ENCODE results near the gene PRPF38A. TPM values are rescaled to one million over a fixed set of nuclear protein-coding genes. Genes with fewer than 3 reads are reported as not detected.
A peak's percentile ranks its signal among the peaks of the same experiment; 100 is the strongest.

The PRPF38A gene
- total RNA-seq, 1 donor: 6.2 TPM

DNA sequence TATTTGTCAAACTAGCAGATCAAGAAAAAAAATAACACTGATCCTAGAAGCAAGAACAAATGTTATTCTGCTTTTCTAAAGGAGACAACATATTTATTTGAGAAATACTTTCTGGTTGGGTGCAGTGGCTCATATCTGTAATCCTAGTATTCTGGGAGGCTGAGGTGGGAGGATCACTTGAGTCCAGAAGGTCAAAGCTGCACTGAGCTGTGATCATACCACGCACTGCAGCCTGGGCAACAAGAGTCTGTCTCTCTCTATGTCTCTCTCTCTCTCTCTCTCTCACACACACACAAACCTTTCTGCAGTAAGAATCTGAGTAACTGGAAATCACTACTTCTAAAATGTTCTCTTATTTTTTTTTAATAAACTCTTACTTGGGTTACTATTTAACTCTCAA lies 31.2 kb downstream of the PRPF38A start:
- DNase-seq (ENCODE audit: insufficient read length, low spot score, missing footprints): no peak
- Histone ChIP-seq H3K36me3 (ENCODE audit: insufficient read depth, low read length) (peaks cover 33% of the 10 kb centered on the region), H3K4me2 (ENCODE audit: insufficient read depth, low read length) (no peak overlapping the region), H3K27ac (ENCODE audit: low read depth, low read length) (no peak overlapping the region), H3K27me3 (ENCODE audit: insufficient read depth, low read length) (no peaks in the 10 kb centered on the region), H3K4me1 (ENCODE audit: insufficient read depth, low read length) (no peaks in the 10 kb centered on the region), H3K79me2 (ENCODE audit: insufficient read depth, low read length) (no peaks in the 10 kb centered on the region), H3K9me3 (ENCODE audit: low read depth, low read length) (no peaks in the 10 kb centered on the region), H4K20me1 (ENCODE audit: insufficient read depth, low read length) (no peaks in the 10 kb centered on the region), H3K4me3 (ENCODE audit: insufficient read depth, low read length) (no peak overlapping the region), H2AFZ (ENCODE audit: low read length) (no peak overlapping the region)
- TF ChIP-seq, protein P1, sequence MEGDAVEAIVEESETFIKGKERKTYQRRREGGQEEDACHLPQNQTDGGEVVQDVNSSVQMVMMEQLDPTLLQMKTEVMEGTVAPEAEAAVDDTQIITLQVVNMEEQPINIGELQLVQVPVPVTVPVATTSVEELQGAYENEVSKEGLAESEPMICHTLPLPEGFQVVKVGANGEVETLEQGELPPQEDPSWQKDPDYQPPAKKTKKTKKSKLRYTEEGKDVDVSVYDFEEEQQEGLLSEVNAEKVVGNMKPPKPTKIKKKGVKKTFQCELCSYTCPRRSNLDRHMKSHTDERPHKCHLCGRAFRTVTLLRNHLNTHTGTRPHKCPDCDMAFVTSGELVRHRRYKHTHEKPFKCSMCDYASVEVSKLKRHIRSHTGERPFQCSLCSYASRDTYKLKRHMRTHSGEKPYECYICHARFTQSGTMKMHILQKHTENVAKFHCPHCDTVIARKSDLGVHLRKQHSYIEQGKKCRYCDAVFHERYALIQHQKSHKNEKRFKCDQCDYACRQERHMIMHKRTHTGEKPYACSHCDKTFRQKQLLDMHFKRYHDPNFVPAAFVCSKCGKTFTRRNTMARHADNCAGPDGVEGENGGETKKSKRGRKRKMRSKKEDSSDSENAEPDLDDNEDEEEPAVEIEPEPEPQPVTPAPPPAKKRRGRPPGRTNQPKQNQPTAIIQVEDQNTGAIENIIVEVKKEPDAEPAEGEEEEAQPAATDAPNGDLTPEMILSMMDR (IDR thresholded peaks at IDR 0.05; ENCODE audit: extremely low read depth, low read depth, low read length): no peak

DNA sequence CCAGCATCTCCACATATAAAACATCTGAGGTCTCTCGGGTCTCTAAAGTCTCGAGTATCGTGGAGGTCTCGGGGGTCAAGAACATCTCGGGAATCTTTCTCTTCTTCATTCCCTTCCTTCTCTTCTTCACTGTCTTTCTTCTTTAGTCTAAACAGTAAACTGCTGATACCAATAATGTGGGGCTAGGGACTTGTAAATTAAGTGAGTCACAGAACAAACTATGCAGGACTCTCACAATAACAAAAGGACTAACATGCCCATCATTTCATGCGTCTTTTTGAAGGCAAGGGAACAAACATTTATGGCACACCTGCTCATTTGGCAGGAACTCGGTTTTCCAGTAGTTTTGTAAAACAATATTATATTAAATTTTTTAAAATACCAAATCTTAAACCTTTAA lies 32.4 kb downstream of the PRPF38A start:
- Histone ChIP-seq H3K4me3 (ENCODE audit: insufficient read depth, low read length) (no peak overlapping the region), H4K20me1 (ENCODE audit: insufficient read depth, low read length) (no peaks in the 10 kb centered on the region), H2AFZ (ENCODE audit: low read length) (no peak overlapping the region), H3K36me3 (ENCODE audit: insufficient read depth, low read length) (peaks cover 26% of the 10 kb centered on the region), H3K4me2 (ENCODE audit: insufficient read depth, low read length) (no peak overlapping the region), H3K27me3 (ENCODE audit: insufficient read depth, low read length) (no peaks in the 10 kb centered on the region), H3K9me3 (ENCODE audit: low read depth, low read length) (no peaks in the 10 kb centered on the region), H3K79me2 (ENCODE audit: insufficient read depth, low read length) (no peaks in the 10 kb centered on the region), H3K4me1 (ENCODE audit: insufficient read depth, low read length) (no peaks in the 10 kb centered on the region), H3K27ac (ENCODE audit: low read depth, low read length) (no peak overlapping the region)
- TF ChIP-seq, protein P1 (IDR thresholded peaks at IDR 0.05; ENCODE audit: extremely low read depth, low read depth, low read length): no peak
- peak; percentile 8 for DNase-seq (ENCODE audit: insufficient read length, low spot score, missing footprints)

DNA sequence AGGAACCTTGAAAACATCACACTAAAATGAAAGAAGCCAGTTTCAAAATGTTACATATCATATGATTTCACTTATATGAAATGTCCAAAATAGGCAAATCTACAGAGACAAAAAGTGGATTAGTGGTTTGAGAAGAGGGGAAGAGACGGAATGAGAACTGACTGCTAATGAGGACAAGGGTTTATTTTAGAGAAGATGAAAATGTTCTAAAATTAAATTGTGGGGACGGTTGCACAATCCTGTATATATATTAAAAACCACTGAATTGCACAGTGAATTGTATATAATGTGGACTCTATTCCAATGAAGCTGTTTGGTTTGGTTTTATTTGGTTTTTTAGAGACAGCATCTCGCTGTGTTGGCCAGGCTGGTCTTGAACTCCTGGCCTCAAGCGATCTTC lies 35.6 kb downstream of the PRPF38A start:
- H3K4me3 ChIP-seq (ENCODE audit: insufficient read depth, low read length): no peak overlapping the region
- peaks cover 25% of the 10 kb centered on the region for H3K36me3 ChIP-seq (ENCODE audit: insufficient read depth, low read length)
- no peaks in the 10 kb centered on the region for H3K9me3 ChIP-seq (ENCODE audit: low read depth, low read length)
- H3K4me2 ChIP-seq (ENCODE audit: insufficient read depth, low read length): no peak overlapping the region
- no peak overlapping the region for H2AFZ ChIP-seq (ENCODE audit: low read length)
- H3K79me2 ChIP-seq (ENCODE audit: insufficient read depth, low read length): no peaks in the 10 kb centered on the region
- no peaks in the 10 kb centered on the region for H4K20me1 ChIP-seq (ENCODE audit: insufficient read depth, low read length)
- TF ChIP-seq, protein P1 (IDR thresholded peaks at IDR 0.05; ENCODE audit: extremely low read depth, low read depth, low read length): no peak
- no peaks in the 10 kb centered on the region for H3K27me3 ChIP-seq (ENCODE audit: insufficient read depth, low read length)
- DNase-seq (ENCODE audit: insufficient read length, low spot score, missing footprints): no peak
- no peaks in the 10 kb centered on the region for H3K4me1 ChIP-seq (ENCODE audit: insufficient read depth, low read length)
- no peak overlapping the region for H3K27ac ChIP-seq (ENCODE audit: low read depth, low read length)

DNA sequence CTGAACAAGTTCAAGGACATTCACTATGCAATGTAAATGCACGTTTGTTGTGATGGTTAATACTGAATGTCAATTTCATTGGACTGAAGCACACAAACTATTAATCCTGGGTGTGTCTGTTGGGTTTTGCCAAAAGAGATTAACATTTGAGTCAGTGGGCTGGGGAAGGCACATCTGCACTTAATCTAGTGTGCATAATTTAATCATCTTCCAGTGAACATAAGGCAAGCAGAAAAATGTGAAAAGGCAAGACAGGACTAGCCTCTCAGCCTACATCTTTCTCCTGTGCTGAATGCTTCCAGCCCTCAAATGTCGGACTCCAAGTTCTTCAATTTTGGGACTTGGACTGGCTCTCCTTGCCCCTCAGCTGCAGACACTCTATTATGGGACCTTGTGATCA lies 40.1 kb downstream of the PRPF38A start:
- no peak for DNase-seq (ENCODE audit: insufficient read length, low spot score, missing footprints)
- Histone ChIP-seq H3K27ac (ENCODE audit: low read depth, low read length) (no peak overlapping the region), H3K9me3 (ENCODE audit: low read depth, low read length) (no peaks in the 10 kb centered on the region), H3K36me3 (ENCODE audit: insufficient read depth, low read length) (peaks cover 17% of the 10 kb centered on the region), H3K4me1 (ENCODE audit: insufficient read depth, low read length) (no peaks in the 10 kb centered on the region), H4K20me1 (ENCODE audit: insufficient read depth, low read length) (no peaks in the 10 kb centered on the region), H3K4me3 (ENCODE audit: insufficient read depth, low read length) (no peak overlapping the region), H3K4me2 (ENCODE audit: insufficient read depth, low read length) (no peak overlapping the region), H2AFZ (ENCODE audit: low read length) (no peak overlapping the region), H3K27me3 (ENCODE audit: insufficient read depth, low read length) (no peaks in the 10 kb centered on the region), H3K79me2 (ENCODE audit: insufficient read depth, low read length) (no peaks in the 10 kb centered on the region)
- TF ChIP-seq, protein P1 (IDR thresholded peaks at IDR 0.05; ENCODE audit: extremely low read depth, low read depth, low read length): no peak

All from osteoblast (primary cell).